ENCODE measurements around the gene CYSRT1.
A peak's percentile ranks its signal among the peaks of the same experiment; 100 is the strongest.

Gene CYSRT1

DNA sequence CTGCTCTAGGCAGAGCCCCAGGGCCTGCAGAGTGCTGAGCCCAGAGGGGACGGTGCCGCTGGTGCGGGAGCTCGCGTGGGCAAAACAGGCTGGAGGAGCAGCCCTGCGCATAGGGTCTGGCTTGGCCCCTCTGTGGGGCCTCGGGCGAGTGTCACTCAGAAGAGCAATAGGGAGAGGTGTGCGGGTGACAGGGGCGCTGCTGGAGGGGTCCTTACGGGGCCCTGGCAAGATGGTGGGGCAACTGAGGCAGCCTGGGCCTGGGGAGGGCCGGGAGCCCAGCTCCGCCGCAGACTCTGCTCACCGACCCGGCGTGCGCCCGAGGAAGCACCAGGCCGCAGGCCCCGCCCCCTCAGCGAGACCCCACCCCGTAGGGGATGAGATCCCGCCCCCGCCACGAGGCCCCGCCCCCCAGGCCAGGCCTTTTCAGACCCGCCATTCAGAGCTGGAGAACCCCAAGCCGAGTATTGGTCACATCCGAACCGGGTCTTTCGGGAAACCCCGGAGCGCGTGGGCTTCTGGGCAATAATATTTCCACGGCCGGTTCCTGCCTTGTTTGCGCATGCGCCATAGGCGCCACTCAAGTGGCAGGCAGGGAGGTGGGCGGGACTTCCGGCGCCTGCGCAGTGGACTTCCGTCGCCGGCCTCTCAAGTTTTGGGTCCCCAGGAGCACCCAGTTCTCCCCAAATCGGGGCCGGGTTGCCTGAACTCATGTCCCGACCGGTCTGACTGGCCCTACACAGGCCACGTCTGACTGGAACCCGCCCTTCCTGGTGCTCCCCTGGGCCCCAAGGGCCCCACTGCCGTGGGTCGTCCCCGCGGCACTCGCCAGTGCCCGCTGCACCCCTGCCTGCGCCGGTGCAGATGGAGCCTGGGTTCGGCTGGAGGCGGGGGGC lies 1.6 kb upstream of the CYSRT1 start (continued):
- TF ChIP-seq, protein P1, sequence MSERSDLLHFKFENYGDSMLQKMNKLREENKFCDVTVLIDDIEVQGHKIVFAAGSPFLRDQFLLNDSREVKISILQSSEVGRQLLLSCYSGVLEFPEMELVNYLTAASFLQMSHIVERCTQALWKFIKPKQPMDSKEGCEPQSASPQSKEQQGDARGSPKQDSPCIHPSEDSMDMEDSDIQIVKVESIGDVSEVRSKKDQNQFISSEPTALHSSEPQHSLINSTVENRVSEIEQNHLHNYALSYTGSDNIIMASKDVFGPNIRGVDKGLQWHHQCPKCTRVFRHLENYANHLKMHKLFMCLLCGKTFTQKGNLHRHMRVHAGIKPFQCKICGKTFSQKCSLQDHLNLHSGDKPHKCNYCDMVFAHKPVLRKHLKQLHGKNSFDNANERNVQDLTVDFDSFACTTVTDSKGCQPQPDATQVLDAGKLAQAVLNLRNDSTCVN (tag by site-specific recombination; optimal IDR thresholded peaks at IDR 0.05): peak; percentile 33
- TF ChIP-seq, protein P2, sequence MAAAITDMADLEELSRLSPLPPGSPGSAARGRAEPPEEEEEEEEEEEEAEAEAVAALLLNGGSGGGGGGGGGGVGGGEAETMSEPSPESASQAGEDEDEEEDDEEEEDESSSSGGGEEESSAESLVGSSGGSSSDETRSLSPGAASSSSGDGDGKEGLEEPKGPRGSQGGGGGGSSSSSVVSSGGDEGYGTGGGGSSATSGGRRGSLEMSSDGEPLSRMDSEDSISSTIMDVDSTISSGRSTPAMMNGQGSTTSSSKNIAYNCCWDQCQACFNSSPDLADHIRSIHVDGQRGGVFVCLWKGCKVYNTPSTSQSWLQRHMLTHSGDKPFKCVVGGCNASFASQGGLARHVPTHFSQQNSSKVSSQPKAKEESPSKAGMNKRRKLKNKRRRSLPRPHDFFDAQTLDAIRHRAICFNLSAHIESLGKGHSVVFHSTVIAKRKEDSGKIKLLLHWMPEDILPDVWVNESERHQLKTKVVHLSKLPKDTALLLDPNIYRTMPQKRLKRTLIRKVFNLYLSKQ (tag by site-specific recombination; IDR thresholded peaks at IDR 0.05; ENCODE audit: borderline replicate concordance): no peak
- TF ChIP-seq ZNF600 (tag by site-specific recombination; IDR thresholded peaks at IDR 0.05): peak; percentile 71; the same call in 1 of the 2 replicates
- TF ChIP-seq HOXA7 (CRISPR knock-in tag; IDR thresholded peaks at IDR 0.05; ENCODE audit: borderline replicate concordance): no peak
- no peak for TF ChIP-seq ZNF830 (tag by site-specific recombination; IDR thresholded peaks at IDR 0.05; ENCODE audit: low read depth)
- TF ChIP-seq ZBTB21 (tag by site-specific recombination; IDR thresholded peaks at IDR 0.05): no peak
- TF ChIP-seq, protein P3, sequence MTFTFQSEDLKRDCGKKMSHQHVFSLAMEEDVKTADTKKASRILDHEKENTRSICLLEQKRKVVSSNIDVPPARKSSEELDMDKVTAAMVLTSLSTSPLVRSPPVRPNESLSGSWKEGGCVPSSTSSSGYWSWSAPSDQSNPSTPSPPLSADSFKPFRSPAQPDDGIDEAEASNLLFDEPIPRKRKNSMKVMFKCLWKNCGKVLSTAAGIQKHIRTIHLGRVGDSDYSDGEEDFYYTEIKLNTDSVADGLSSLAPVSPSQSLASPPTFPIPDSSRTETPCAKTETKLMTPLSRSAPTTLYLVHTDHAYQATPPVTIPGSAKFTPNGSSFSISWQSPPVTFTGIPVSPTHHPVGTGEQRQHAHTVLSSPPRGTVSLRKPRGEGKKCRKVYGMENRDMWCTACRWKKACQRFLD (tag by site-specific recombination; IDR thresholded peaks at IDR 0.05): no peak
- TF ChIP-seq ZNF2 (tag by site-specific recombination; IDR thresholded peaks at IDR 0.05): peak; percentile 84; the same call in 1 of the 2 replicates
- TF ChIP-seq MZF1 (tag by site-specific recombination; IDR thresholded peaks at IDR 0.05; ENCODE audit: borderline replicate concordance): no peak
- TF ChIP-seq MYNN (tag by site-specific recombination; IDR thresholded peaks at IDR 0.05; ENCODE audit: borderline replicate concordance): no peak
- TF ChIP-seq, protein P4, sequence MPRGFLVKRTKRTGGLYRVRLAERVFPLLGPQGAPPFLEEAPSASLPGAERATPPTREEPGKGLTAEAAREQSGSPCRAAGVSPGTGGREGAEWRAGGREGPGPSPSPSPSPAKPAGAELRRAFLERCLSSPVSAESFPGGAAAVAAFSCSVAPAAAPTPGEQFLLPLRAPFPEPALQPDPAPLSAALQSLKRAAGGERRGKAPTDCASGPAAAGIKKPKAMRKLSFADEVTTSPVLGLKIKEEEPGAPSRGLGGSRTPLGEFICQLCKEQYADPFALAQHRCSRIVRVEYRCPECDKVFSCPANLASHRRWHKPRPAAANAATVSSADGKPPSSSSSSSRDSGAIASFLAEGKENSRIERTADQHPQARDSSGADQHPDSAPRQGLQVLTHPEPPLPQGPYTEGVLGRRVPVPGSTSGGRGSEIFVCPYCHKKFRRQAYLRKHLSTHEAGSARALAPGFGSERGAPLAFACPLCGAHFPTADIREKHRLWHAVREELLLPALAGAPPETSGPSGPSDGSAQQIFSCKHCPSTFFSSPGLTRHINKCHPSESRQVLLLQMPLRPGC (tag by site-specific recombination; IDR thresholded peaks at IDR 0.05): no peak
- no peak for TF ChIP-seq ZSCAN23 (tag by site-specific recombination; IDR thresholded peaks at IDR 0.05)
- TF ChIP-seq ZNF324 (tag by site-specific recombination; IDR thresholded peaks at IDR 0.05): no peak; the same call in 1 of the 2 replicates
- TF ChIP-seq ZNF510 (tag by site-specific recombination; IDR thresholded peaks at IDR 0.05; ENCODE audit: insufficient replicate concordance): no peak
- TF ChIP-seq ZNF138 (tag by site-specific recombination; IDR thresholded peaks at IDR 0.05; ENCODE audit: borderline replicate concordance): no peak
- TF ChIP-seq ZBTB17 (tag by site-specific recombination; IDR thresholded peaks at IDR 0.05): no peak; the same call in 1 of the 2 replicates
- TF ChIP-seq KLF9 (tag by site-specific recombination; IDR thresholded peaks at IDR 0.05; ENCODE audit: low read depth): peak; percentile 47; the same call in 1 of the 2 replicates
- 0 out of 2 replicates have a peak, but pooled peaks have one; percentile 58 for TF ChIP-seq ZNF501 (tag by site-specific recombination; IDR thresholded peaks at IDR 0.05)
- no peak for TF ChIP-seq ZNF132 (tag by site-specific recombination; IDR thresholded peaks at IDR 0.05; ENCODE audit: borderline replicate concordance)
- TF ChIP-seq, protein P5, sequence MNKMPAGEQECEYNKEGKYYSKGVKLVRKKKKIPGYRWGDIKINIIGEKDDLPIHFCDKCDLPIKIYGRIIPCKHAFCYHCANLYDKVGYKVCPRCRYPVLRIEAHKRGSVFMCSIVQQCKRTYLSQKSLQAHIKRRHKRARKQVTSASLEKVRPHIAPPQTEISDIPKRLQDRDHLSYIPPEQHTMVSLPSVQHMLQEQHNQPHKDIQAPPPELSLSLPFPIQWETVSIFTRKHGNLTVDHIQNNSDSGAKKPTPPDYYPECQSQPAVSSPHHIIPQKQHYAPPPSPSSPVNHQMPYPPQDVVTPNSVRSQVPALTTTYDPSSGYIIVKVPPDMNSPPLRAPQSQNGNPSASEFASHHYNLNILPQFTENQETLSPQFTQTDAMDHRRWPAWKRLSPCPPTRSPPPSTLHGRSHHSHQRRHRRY (tag by site-specific recombination; IDR thresholded peaks at IDR 0.05): no peak
- TF ChIP-seq ZNF626 (tag by site-specific recombination; IDR thresholded peaks at IDR 0.05): no peak
- TF ChIP-seq, protein P6, sequence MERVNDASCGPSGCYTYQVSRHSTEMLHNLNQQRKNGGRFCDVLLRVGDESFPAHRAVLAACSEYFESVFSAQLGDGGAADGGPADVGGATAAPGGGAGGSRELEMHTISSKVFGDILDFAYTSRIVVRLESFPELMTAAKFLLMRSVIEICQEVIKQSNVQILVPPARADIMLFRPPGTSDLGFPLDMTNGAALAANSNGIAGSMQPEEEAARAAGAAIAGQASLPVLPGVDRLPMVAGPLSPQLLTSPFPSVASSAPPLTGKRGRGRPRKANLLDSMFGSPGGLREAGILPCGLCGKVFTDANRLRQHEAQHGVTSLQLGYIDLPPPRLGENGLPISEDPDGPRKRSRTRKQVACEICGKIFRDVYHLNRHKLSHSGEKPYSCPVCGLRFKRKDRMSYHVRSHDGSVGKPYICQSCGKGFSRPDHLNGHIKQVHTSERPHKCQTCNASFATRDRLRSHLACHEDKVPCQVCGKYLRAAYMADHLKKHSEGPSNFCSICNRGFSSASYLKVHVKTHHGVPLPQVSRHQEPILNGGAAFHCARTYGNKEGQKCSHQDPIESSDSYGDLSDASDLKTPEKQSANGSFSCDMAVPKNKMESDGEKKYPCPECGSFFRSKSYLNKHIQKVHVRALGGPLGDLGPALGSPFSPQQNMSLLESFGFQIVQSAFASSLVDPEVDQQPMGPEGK (tag by site-specific recombination; IDR thresholded peaks at IDR 0.05): peak; percentile 95
- TF ChIP-seq ZSCAN16 (tag by site-specific recombination; IDR thresholded peaks at IDR 0.05): no peak
- TF ChIP-seq ZNF202 (tag by site-specific recombination; IDR thresholded peaks at IDR 0.05; ENCODE audit: borderline replicate concordance): no peak
- TF ChIP-seq ZNF169 (tag by site-specific recombination; IDR thresholded peaks at IDR 0.05): no peak
- TF ChIP-seq ZNF785 (tag by site-specific recombination; IDR thresholded peaks at IDR 0.05): no peak
- TF ChIP-seq, protein P7, sequence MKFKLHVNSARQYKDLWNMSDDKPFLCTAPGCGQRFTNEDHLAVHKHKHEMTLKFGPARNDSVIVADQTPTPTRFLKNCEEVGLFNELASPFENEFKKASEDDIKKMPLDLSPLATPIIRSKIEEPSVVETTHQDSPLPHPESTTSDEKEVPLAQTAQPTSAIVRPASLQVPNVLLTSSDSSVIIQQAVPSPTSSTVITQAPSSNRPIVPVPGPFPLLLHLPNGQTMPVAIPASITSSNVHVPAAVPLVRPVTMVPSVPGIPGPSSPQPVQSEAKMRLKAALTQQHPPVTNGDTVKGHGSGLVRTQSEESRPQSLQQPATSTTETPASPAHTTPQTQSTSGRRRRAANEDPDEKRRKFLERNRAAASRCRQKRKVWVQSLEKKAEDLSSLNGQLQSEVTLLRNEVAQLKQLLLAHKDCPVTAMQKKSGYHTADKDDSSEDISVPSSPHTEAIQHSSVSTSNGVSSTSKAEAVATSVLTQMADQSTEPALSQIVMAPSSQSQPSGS (tag by site-specific recombination; IDR thresholded peaks at IDR 0.05; ENCODE audit: low read depth): no peak
- no peak for TF ChIP-seq ZNF670 (tag by site-specific recombination; IDR thresholded peaks at IDR 0.05; ENCODE audit: low read depth)
- no peak for TF ChIP-seq ZNF837 (tag by site-specific recombination; IDR thresholded peaks at IDR 0.05)
